Activated CD4-positive, CD25-positive, alpha-beta regulatory T cell treated with anti-CD3 and anti-CD28 coated beads, Interleukin-2, amount 50 U/mL, for 16 hours (primary cell): ENCODE data around the gene USP2.
A peak's percentile ranks its signal among the peaks of the same experiment; 100 is the strongest.

Source experiments
- DNase-seq: peaks from one replicate; pipeline ENCODE4 v3.0.0-alpha.2; 2020; ENCODE audit warnings: low read depth, low spot score

The USP2 gene

GRCh38 chr11:119342362-119343130 lies 38.9 kb downstream of the USP2 start:
- no peak for DNase-seq

GRCh38 chr11:119342023-119342300 lies 39.5 kb downstream of the USP2 start:
- DNase-seq, result no peak

GRCh38 chr11:119341222-119342022 lies 40.1 kb downstream of the USP2 start:
- DNase-seq, result no peak

GRCh38 chr11:119340335-119341221 lies 40.9 kb downstream of the USP2 start, which contains the start of gene C1QTNF5:
C1QTNF5 (minus strand) TSS chr11:119340883; CDS start chr11:119340397, 486 bp downstream.
- DNase-seq, result no peak

GRCh38 chr11:119339589-119340334 lies 41.7 kb downstream of the USP2 start:
- no peak for DNase-seq

GRCh38 chr11:119338965-119339588 lies 42.4 kb downstream of the USP2 start:
- no peak for DNase-seq

- DNase-seq, result no peak
Measured at GRCh38 chr11:119338318-119338890, 43.1 kb downstream of the USP2 start.

- no peak for DNase-seq
Measured at GRCh38 chr11:119337581-119338317, 43.7 kb downstream of the USP2 start.

- no peak for DNase-seq
Measured at GRCh38 chr11:119336744-119337469, 44.6 kb downstream of the USP2 start.

GRCh38 chr11:119335655-119336543 lies 45.6 kb downstream of the USP2 start:
- DNase-seq, result no peak

- DNase-seq, result no peak
Measured at GRCh38 chr11:119335091-119335654, 46.3 kb downstream of the USP2 start.

GRCh38 chr11:119334174-119334930 lies 47.1 kb downstream of the USP2 start, which contains the start of gene RNF26:
RNF26 (plus strand) TSS chr11:119334527; CDS start chr11:119335123, 596 bp downstream.
- peak; percentile 92 for DNase-seq

GRCh38 chr11:119332111-119332765 lies 49.3 kb downstream of the USP2 start:
- no peak for DNase-seq

- no peak for DNase-seq
Measured at GRCh38 chr11:119330237-119330636, 51.3 kb downstream of the USP2 start.

GRCh38 chr11:119329320-119329719 lies 52.2 kb downstream of the USP2 start:
- no peak for DNase-seq

GRCh38 chr11:119324189-119324588 lies 57.3 kb downstream of the USP2 start:
- DNase-seq, result no peak
